Iris pigment epithelial cell (primary cell): ENCODE measurements around the gene RGS12.

Experiments used
- DNase-seq: peaks from one replicate; pipeline ENCODE4 v3.0.0-alpha.2; 2011; ENCODE audit warnings: low read depth

RGS12 gene

DNA sequence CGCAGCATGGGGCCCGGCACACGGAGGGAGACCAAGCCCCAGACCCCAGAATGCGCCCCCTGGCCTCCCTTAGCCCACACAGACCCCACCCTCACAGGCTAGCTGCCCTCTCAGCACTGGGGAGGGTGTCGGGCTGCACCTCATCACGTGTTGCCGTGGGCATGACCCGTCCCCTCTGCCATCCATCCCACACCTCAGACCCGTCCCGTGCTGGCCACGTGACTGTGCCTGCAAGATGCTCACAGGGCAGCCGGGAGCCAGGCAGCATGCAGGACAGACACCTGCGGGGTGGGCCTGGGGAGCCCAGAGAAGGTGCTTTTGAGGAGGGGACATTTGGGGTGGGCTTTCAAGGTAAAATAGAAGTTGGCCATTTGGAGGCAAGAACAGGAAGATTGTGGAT, 39.0 kb upstream of the RGS12 start:
- no peak for DNase-seq

- DNase-seq: no peak
These were observed 38.3 kb upstream of the RGS12 start for GRCh38 chr4:3254302-3255131.

DNA sequence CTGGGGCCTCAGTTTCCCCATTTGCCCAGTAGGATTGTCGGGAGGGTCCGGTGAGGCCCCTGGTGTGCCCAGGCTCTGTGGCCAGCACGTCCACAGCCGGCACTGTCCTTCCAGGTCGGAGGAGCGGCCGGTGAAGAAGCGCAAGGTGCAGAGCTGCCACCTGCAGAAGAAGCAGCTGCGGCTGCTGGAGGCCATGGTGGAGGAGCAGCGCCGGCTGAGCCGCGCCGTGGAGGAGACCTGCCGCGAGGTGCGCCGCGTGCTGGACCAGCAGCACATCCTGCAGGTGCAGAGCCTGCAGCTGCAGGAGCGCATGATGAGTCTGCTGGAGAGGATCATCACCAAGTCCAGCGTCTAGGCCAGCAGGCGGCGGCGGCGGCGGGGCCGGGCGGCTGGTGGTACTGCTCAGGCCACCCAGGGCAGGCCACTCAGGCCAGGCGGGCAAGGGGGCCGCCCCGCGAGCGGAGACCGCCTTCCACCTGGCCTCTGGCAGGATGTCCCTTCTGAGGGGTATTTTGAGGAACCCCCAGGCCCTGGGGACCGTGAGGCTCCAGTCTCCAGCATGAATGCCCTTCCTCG, 37.1 kb upstream of the RGS12 start:
- DNase-seq: no peak

DNA sequence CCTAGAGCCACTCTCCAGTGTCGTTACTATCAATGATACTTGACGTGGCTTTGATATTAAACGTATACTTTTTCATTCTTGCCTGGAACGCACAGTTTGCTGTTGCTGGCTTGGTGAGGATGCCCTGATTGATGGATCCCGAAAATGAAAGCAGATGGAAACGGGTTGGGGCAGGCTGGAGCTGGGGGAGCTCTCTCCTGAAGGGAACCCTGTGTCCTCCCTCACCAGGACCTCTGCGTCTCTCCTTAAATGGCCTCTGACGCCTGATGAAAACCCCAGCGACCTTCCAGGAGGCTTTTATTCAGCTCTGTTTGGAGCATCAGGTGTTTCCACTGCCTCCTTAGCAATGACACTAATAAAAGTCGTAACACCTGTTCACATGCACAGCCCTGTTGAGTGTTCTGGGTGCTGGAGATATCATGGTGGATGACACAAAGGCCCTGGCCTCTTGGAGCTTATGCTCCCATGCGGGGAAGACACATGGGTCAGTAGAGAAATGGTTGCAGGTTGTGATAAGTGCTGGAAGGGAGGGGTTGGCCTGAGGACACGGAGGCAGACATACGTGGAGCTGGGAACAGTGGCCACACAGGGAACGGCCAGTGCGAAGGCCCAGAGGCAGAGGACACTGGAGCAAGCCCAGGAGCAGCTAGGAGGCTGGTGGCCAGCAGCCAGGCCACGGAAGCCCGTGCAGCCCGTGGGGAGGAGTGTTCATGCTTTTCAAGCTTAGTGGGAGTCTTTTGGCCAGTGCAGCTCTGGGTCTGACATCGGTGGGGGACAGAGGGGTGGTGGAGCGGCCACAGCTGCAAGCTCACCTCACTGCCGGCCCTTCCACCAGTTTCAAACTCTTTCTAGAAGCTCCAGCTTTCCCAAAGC, 36.4 kb upstream of the RGS12 start:
- no peak for DNase-seq

DNA sequence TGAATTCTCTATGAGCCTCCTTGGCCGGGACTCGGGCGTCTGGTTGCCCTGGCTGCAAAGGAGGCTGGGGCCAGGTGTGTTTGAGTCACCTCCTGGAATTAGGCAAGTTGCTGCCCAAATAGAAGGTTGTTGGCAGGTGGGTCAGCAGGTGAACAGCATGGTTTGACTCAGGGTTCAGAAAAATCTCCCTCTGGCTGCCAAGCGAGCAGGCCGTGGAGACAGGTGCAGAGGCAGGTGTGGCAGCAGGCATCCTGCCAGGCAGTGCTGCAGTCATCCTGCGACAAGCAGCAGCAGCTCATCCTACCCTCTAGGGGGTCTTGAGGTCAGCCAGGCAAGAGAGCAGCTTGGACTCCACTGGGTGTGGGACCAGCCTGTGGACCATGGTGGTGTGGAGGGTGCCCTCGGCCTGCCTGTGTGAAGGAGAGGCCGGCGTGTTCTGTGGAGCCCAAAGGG, 35.7 kb upstream of the RGS12 start:
- DNase-seq: no peak

GRCh38 chr4:3257556-3258482, 35.0 kb upstream of the RGS12 start:
- peak; percentile 55 for DNase-seq

DNA sequence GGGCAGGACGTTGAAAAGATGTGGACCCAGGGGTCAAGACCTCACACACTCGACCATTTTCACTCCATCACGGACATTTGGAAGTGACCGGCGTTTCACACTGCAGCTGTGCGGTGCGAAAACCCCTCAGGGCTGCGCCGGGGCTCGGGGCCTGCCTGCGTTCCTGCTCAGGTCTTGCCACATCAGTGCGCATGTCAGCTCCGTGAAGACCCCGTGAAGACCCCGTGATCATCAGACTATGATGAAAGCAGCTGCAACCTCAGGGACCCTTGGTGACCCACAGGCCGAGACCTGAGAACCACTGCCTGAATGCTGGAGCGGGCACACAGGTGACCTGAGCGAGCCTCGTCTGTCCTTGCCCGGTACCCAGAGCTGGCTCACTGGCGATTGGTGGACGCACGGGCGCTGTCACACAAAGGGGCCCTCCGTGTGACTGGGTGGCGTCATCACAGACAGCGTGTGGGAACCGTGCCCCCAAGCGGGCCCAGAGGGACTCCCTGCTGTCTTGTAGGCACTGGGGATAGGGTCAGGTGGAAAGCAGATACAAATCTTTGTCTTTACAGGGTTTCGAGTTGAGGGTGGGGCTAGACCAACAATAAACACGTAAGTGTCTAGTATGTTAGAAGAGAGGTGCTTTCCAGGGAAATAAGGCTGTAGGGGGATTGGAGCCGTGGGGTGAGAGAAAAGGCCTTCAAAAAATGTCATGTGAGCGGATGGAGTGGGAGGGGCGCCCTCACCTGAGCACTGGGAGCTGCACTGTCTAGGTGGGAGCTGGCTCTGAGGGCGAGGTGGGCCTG, 31.2 kb upstream of the RGS12 start:
- no peak for DNase-seq

DNA sequence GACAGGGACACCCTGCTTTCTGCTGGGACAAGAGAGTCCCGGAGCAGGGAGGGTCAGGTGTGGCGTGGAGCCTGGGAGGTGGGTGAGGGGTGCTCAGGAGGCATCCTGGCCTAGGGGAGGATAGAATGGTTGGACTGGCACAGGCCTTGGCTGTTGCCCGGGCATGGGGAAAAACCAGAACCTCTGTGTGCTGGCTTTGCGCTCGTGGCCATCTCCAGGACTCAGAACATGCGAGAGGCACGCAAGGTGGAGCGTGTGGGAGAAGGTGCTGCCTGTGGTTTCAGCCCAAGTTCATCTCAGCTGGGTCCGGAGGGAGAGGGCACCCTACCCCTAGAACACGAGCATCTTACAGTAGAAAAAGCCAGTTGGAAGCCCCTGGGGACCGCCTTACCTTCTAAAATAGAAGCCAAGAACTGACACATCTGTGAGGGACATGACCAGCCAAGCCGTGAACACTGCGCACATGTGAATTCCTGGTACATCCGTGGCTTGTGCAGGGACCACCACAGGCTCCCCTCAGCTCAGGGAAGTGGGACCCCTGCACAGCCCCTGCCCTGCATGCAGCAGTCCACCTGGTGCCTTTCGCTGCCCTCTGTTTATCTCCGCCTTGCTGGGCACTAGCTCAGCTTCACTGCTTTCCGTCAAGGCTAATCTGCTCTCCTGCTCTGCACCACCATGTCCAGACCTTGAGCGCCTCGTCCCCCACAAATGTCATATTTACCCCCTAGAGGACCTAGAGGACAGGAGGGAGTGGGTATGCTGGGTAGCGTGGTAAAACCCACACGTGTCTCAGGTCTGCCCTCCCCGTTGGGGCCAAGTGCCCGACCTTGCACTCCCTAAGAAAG, 30.4 kb upstream of the RGS12 start:
- DNase-seq: no peak

DNA sequence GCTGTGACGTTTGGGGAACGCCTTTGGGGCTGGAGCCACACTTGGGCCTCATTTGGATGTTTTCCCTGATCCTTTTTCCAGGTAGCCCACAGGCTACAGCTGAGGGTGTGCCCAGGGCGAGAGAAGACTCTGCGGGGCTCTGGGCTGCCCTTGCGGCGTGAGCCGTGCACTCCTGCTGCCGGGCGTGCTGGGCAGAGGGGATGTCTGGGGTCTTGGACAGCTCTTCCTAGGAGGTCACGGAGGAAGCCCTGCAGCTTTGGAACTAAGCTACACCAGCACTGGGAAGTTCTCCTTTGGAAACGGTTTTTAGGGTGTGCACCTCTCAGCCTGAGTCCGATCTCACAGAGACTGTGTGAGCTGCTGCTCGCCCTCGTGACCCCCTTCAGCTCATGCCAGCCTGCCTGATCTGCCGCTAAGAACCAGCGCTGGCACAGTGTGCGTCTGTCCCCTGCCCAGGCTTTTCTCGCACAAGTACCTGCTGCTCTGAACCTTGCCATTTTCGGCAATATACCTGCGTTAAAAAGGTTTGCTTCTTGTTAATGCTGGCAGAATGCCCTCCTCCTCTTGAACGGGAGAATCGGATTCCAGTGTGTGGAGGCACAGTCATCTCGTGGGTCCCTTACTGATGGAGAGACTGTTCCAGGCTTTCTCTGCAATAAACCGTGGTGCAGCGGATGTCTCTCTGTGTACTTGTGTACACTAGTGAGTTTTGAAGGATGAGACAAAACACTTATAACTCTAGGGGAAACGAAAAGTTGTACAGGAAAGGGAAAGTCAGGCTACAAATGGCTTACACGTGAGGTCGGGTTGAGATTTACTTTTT, 29.6 kb upstream of the RGS12 start:
- DNase-seq: no peak

DNA sequence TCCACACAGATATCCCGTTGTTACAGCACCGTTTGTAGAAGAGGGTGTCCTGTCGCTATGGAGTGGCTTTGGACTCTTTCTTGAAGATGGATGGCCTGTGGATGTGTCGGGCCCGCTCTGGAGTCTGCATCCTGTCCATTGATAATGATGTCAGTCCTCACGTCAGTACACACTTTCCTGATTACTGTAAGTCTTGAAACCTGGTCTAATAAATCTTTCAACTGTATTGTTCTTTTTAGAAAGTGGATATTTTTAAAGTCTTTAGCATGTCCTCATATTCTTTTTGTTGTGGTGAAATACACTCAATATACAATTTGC, 29.0 kb upstream of the RGS12 start:
- no peak for DNase-seq

DNA sequence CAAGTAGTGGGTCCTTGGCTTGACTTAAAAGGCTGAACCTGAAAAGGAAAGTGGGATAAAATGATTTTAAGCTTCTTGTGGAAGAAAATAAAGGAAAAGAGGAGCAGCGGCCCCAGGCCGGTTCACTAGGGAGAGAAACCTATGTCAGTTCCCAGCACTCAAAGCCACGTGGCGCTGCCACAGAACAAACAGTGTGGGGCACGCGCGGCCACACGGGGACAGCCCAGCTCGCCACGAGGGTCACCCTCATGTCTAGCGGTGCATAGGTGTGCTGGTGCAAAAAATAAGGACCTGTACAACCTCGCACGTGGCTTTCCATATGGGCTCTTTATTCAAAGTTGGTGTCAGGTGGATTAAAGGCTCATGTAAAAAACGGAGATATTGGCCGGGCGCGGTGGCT, 26.7 kb upstream of the RGS12 start:
- no peak for DNase-seq

GRCh38 chr4:3267576-3268394, 25.0 kb upstream of the RGS12 start:
- DNase-seq: no peak

DNA sequence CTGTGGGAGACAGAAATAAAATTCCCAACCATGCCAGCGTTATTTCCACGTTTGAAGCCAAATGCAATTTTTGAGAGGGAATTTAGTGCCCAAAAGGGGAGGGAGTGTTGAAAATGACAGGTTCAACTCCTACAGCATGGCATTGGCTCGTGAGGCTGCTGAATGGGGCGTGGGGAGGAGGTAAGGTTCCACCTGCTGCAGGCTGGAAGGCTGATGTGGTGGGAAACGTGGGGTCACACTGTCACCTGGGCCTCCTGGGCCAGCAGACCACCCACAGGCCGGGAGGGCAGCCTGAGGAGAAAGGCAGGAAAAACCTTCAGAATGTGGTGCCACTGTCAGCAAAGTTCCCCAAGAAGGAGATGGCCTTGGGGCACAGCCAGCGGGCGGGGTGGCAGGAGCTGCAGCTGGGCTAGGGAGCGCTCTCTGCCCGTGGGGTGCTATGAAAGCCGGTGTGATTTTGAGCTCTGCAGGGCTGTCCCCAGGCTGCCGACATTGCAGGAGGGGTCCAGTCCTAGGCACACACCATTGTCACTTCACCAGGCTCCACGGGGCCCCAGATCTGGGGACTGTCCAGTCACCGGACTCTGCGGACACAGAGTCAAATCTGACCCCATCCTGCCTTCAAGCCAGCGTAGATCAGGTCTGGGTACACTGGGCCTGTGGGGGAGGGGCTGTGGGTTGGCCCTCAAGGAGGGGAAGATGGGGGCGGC, 24.3 kb upstream of the RGS12 start:
- no peak for DNase-seq

DNA sequence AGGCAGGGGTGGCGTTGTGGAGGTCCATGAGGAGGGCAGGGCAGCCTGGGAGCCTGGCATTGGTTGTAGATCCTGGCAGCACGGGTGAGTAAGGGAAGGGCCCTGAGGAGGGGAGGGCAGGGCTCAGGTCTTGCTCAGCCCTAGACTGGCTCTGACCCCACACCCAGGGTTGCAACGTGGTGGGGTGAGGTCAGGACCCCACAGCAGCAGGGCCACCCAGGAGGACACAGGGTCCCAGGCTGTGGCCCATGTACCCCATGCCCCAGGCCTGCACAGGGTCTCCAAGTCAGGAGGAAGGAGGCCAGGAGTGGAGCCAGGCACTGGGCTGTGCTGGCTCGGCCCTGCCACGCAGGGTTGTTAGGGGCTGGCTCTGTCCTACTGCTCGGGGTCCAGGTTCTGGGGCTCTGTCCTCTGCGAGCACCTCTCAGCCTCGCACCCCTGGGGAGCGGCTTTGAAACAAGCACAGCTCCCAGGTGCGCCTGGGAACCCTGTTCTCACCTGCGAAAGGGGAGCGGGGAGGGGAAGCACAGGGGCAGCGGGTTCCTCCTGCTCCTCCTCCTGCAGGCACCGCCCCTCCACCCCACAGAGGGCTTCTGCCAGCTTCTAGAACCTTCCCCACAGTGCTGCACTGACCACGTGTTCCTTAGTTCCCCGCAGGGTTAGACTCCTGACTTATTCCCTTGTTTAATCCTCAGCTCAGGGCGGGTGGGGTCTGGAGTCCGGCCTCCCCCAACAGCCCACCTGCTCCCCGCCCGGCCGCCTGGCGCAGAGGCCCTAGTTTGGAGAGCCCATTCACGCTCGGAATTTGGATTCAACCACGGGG, 23.5 kb upstream of the RGS12 start:
- DNase-seq: no peak

GRCh38 chr4:3269991-3270611, 22.7 kb upstream of the RGS12 start:
- no peak for DNase-seq

GRCh38 chr4:3271131-3271530, 21.7 kb upstream of the RGS12 start:
- no peak for DNase-seq
